GM18507 (cell line): ENCODE data around the gene ANKEF1.

Experiments
- DNase-seq: peaks from one replicate; pipeline ENCODE4 v3.0.0; 2011; ENCODE audit warnings: low read depth; ENCODE audit not compliant: insufficient read length; ENCODE audit errors: extremely low spot score
- FAIRE-seq: peaks from 2 replicates; lab custom pipeline; 2011; peaks lifted over from hg19 to GRCh38; lab: Jason Lieb, UNC

ANKEF1 gene

GRCh38 chr20:10077081-10077471 lies 42.3 kb downstream of the ANKEF1 start:
- no peak for DNase-seq
- FAIRE-seq, result no peak

- no peak for FAIRE-seq
- no peak for DNase-seq
Observed at GRCh38 chr20:10077886-10078285, 43.1 kb downstream of the ANKEF1 start.

GRCh38 chr20:10078403-10078802 lies 43.6 kb downstream of the ANKEF1 start:
- DNase-seq, result no peak
- no peak for FAIRE-seq

GRCh38 chr20:10079964-10080363 lies 45.2 kb downstream of the ANKEF1 start:
- DNase-seq (no peak), FAIRE-seq (no peak)

- FAIRE-seq, result no peak
- no peak for DNase-seq
Observed at GRCh38 chr20:10080574-10080973, 45.8 kb downstream of the ANKEF1 start.

- DNase-seq (no peak), FAIRE-seq (no peak)
Observed at GRCh38 chr20:10089871-10090587, 55.2 kb downstream of the ANKEF1 start.

GRCh38 chr20:10090588-10091166 lies 55.9 kb downstream of the ANKEF1 start:
- DNase-seq (no peak), FAIRE-seq (no peak)

GRCh38 chr20:10093087-10093591 lies 58.4 kb downstream of the ANKEF1 start:
- no peak for DNase-seq
- no peak for FAIRE-seq

GRCh38 chr20:10094566-10095173 lies 59.9 kb downstream of the ANKEF1 start:
- DNase-seq (no peak), FAIRE-seq (no peak)

- DNase-seq, result no peak
- no peak for FAIRE-seq
Observed at GRCh38 chr20:10096790-10097189, 62.0 kb downstream of the ANKEF1 start.

- FAIRE-seq (no peak), DNase-seq (no peak)
Observed at GRCh38 chr20:10105046-10105445, 70.3 kb downstream of the ANKEF1 start.
